Measurements from ENCODE around the gene CDR2. TPM values are rescaled to one million over a fixed set of nuclear protein-coding genes. Genes with fewer than 3 reads are reported as not detected.

Gene CDR2
- total RNA-seq (2014; rRNA removed): 14.1 and 14.7 TPM in 2 replicates
- Bru-seq, nascent RNA: percentile 86 among the genes with signal in this experiment
- BruChase-seq, experiment 1, labeled RNA remaining after a 6-hour chase: percentile 87 among the genes with signal in this experiment
- percentile 91 among the genes with signal in this experiment for BruChase-seq, experiment 2, labeled RNA remaining after a 2-hour chase
- long read RNA-seq, transcript CDR2-201 (5 exons, 2,702 nt): major isoform, 127 of 193 reads
- long read RNA-seq, transcript CDR2-202 (4 exons, 711 nt): minor isoform, 15 of 193 reads
- long read RNA-seq, partial matches to known transcripts: 33 of 193 reads
- long read RNA-seq, other reads (novel, unspliced or antisense): 18 of 193 reads

GRCh38 chr16:22374311-22375116, at the start of gene CDR2:
TSS of gene CDR2 (minus strand) at chr16:22374619. CDS start at chr16:22374309, 310 bp downstream.
- Histone ChIP-seq H4K20me1 (ENCODE audit: low read length) (peaks cover 19% of the 10 kb centered on the region), H3K9ac (ENCODE audit: low read length) (peak within 1 kb of the TSS; percentile 84), H3K27me3 (ENCODE audit: low read length) (no peaks in the 10 kb centered on the region), H3K27ac (ENCODE audit: low read length) (no peak within 1 kb of the TSS), H3K9me2 (replicated peaks; ENCODE audit: low read length) (no peaks in the 10 kb centered on the region), H2AFZ (ENCODE audit: low read length) (peak within 1 kb of the TSS; percentile 86), H3K9me3 (ENCODE audit: low read length) (no peaks in the 10 kb centered on the region), H3K79me2 (ENCODE audit: low read length) (peaks cover 46% of the 10 kb centered on the region), H3K36me3 (ENCODE audit: low read depth, low read length) (no peaks in the 10 kb centered on the region), H3K4me3 (ENCODE audit: low read length) (peak within 1 kb of the TSS; percentile 87), H3K4me2 (ENCODE audit: low read length) (peak within 1 kb of the TSS; percentile 90), H3F3A (ENCODE audit: low read length, unreplicated experiment) (peaks cover 3% of the 10 kb centered on the region), H3K4me1 (ENCODE audit: insufficient read depth, low read length) (peaks cover 29% of the 10 kb centered on the region)
- DNase-seq (peak; percentile 95), ATAC-seq (peak; percentile 83)
- intact Hi-C loops (cut with micrococcal nuclease): loop anchor here (1.0 to 10.0 kb wide), 2 partner anchors 13 to 50 kb away; no protein-coding TSS in a partner anchor
- CTCF ChIA-PET: no interaction called here
- POLR2A ChIA-PET (ENCODE audit: unreplicated experiment): no interaction called here
- TF ChIP-seq CTCF (conservative IDR thresholded peaks at IDR 0.05; ENCODE audit: low read depth, low read length) (no peak), EZH2phosphoT487 (IDR thresholded peaks at IDR 0.05; ENCODE audit: borderline replicate concordance, low read length) (no peak), EZH2 (IDR thresholded peaks at IDR 0.05; ENCODE audit: low read length, unreplicated experiment) (no peak)
- BruUV-seq (replicated peaks): no TSS peak

GRCh38 chr16:22423716-22424115, 49.3 kb upstream of the CDR2 start:
- POLR2A ChIA-PET (ENCODE audit: unreplicated experiment): no interaction called here
- no TSS peak for BruUV-seq (replicated peaks)

More at GRCh38 chr16:22423716-22424115, 49.3 kb upstream of the CDR2 start:
- intact Hi-C loops (cut with micrococcal nuclease): no loop called here
- no peaks in the 10 kb centered on the region for H3K9me2 ChIP-seq (replicated peaks; ENCODE audit: low read length)
- no peak for ATAC-seq
- H3K4me1 ChIP-seq (ENCODE audit: insufficient read depth, low read length): no peaks in the 10 kb centered on the region
- no peak for DNase-seq
- no peaks in the 10 kb centered on the region for H3K9me3 ChIP-seq (ENCODE audit: low read length)
- no peaks in the 10 kb centered on the region for H3K27me3 ChIP-seq (ENCODE audit: low read length)
- no peaks in the 10 kb centered on the region for H3K36me3 ChIP-seq (ENCODE audit: low read depth, low read length)
- H3K4me2 ChIP-seq (ENCODE audit: low read length): no peak overlapping the region
- no peaks in the 10 kb centered on the region for H4K20me1 ChIP-seq (ENCODE audit: low read length)
- no peaks in the 10 kb centered on the region for H3K79me2 ChIP-seq (ENCODE audit: low read length)
- TF ChIP-seq EZH2 (IDR thresholded peaks at IDR 0.05; ENCODE audit: low read length, unreplicated experiment) (no peak), CTCF (conservative IDR thresholded peaks at IDR 0.05; ENCODE audit: low read depth, low read length) (no peak), EZH2phosphoT487 (IDR thresholded peaks at IDR 0.05; ENCODE audit: borderline replicate concordance, low read length) (no peak)
- no peaks in the 10 kb centered on the region for H3F3A ChIP-seq (ENCODE audit: low read length, unreplicated experiment)
- H3K4me3 ChIP-seq (ENCODE audit: low read length): no peak overlapping the region
- H3K27ac ChIP-seq (ENCODE audit: low read length): no peak overlapping the region
- H3K9ac ChIP-seq (ENCODE audit: low read length): no peak overlapping the region
- CTCF ChIA-PET: no interaction called here
- H2AFZ ChIP-seq (ENCODE audit: low read length): no peak overlapping the region
